Muscle of leg (tissue), 9 donors: ENCODE results near the gene ADAMTS5. TPM values are rescaled to one million over a fixed set of nuclear protein-coding genes. Genes with fewer than 3 reads are reported as not detected.

Experiments
- polyA plus RNA-seq, 8 donors: library from polyadenylated mRNA; unstranded; fragments of 120-200 nt; gene quantifications; one replicate each; pipeline versions ENCODE4 v1.2.1 to v1.2.3, GENCODE V29; 2013; ENCODE audit warnings: inconsistent platforms in 1 of 8, low replicate concordance in 1 of 8; ENCODE audit not compliant: insufficient read length in 8 of 8, insufficient read depth in 1 of 8
- total RNA-seq: library from RNA; stranded (reverse); fragments of 120-200 nt; gene quantifications from one replicate; pipeline ENCODE4 v1.2.4, GENCODE V29; 2013

The ADAMTS5 gene
- total and polyA plus RNA-seq, 9 donors: 9.4 to 21.3 (median 13.4) TPM

Other genes starting within 250 kb of the ADAMTS5 start
- gene ADAMTS1, start 121.7 kb downstream of the ADAMTS5 start, total RNA-seq: 13.4 TPM
- gene ADAMTS1, start 121.7 kb downstream of the ADAMTS5 start, polyA plus RNA-seq: 10 to 100 TPM; 15.2 to 36.8 (median 18.1) TPM